SK-N-SH treated with all-trans-retinoic acid at 6 μM for 48 hours (cell line): ENCODE measurements around the gene SSTR5.

Experiments used
- ATAC-seq: fragments of 200-7000 bp; cut with Tn5 transposase; 3 replicates; pipeline ENCODE4 v1.9.1; 2020; ENCODE audit warnings: mild to moderate bottlenecking, moderate library complexity
- CSDC2 ChIP-seq: fragments of 250-450 bp; sonication (Bioruptor Pico); IDR thresholded peaks from 2 replicates; pipeline ENCODE4 v1.5.0; 2020; ENCODE audit warnings: mild to moderate bottlenecking, moderate library complexity
- CSRNP3 ChIP-seq: fragments of 250-450 bp; sonication (Bioruptor Pico); IDR thresholded peaks from 2 replicates; pipeline ENCODE4 v1.5.1; 2021; ENCODE audit warnings: mild to moderate bottlenecking, moderate library complexity
- ESRRG ChIP-seq: fragments of 250-450 bp; sonication (Bioruptor Pico); IDR thresholded peaks from 2 replicates; pipeline ENCODE4 v1.6.1; 2021; ENCODE audit warnings: mild to moderate bottlenecking
- OSR1 ChIP-seq: fragments of 250-450 bp; sonication (Bioruptor Pico); IDR thresholded peaks from 2 replicates; pipeline ENCODE4 v1.8.0; 2022; ENCODE audit warnings: moderate library complexity, mild to moderate bottlenecking, inconsistent platforms
- POU6F1 ChIP-seq: fragments of 250-450 bp; sonication (Bioruptor Pico); IDR thresholded peaks from 2 replicates; pipeline ENCODE4 v1.8.0; 2021; ENCODE audit warnings: low read depth, mild to moderate bottlenecking, moderate library complexity, borderline replicate concordance
- PPARA ChIP-seq: fragments of 250-450 bp; sonication (Bioruptor Pico); IDR thresholded peaks from 2 replicates; pipeline ENCODE4 v1.5.0; 2020; ENCODE audit warnings: mild to moderate bottlenecking, borderline replicate concordance
- RARB ChIP-seq: fragments of 250-450 bp; sonication (Bioruptor Pico); IDR thresholded peaks from 2 replicates; pipeline ENCODE4 v1.8.0; 2021; ENCODE audit warnings: mild to moderate bottlenecking, moderate library complexity
- SNAI2 ChIP-seq: fragments of 250-450 bp; sonication (Bioruptor Pico); IDR thresholded peaks from 2 replicates; pipeline ENCODE4 v1.5.0; 2020; ENCODE audit warnings: mild to moderate bottlenecking, moderate library complexity
- TCF4 ChIP-seq: fragments of 250-450 bp; sonication (Bioruptor Pico); IDR thresholded peaks from 2 replicates; pipeline ENCODE4 v1.8.0; 2021; ENCODE audit warnings: mild to moderate bottlenecking, moderate library complexity, borderline replicate concordance
- ZC3H10 ChIP-seq: fragments of 250-450 bp; sonication (Bioruptor Pico); IDR thresholded peaks from 2 replicates; pipeline ENCODE4 v1.5.1; 2021; ENCODE audit warnings: mild to moderate bottlenecking, moderate library complexity
- ZFP3 ChIP-seq: fragments of 250-450 bp; sonication (Bioruptor Pico); IDR thresholded peaks from 2 replicates; pipeline ENCODE4 v1.5.0; 2020; ENCODE audit warnings: mild to moderate bottlenecking, moderate library complexity
- ZFP30 ChIP-seq: fragments of 450-650 bp; formaldehyde crosslinking; IDR thresholded peaks from 2 replicates; pipeline ENCODE4 v1.5.0; 2022; ENCODE audit warnings: mild to moderate bottlenecking, moderate library complexity
- ZNF565 ChIP-seq: fragments of 450-650 bp; formaldehyde crosslinking; conservative IDR thresholded peaks from 2 replicates; pipeline ENCODE4 v1.5.0; 2020; ENCODE audit warnings: low read depth, mild to moderate bottlenecking, moderate library complexity
- ZNF8 ChIP-seq: fragments of 450-650 bp; formaldehyde crosslinking; IDR thresholded peaks from 2 replicates; pipeline ENCODE4 v1.5.0; 2020; ENCODE audit warnings: mild to moderate bottlenecking, moderate library complexity

Gene SSTR5

DNA sequence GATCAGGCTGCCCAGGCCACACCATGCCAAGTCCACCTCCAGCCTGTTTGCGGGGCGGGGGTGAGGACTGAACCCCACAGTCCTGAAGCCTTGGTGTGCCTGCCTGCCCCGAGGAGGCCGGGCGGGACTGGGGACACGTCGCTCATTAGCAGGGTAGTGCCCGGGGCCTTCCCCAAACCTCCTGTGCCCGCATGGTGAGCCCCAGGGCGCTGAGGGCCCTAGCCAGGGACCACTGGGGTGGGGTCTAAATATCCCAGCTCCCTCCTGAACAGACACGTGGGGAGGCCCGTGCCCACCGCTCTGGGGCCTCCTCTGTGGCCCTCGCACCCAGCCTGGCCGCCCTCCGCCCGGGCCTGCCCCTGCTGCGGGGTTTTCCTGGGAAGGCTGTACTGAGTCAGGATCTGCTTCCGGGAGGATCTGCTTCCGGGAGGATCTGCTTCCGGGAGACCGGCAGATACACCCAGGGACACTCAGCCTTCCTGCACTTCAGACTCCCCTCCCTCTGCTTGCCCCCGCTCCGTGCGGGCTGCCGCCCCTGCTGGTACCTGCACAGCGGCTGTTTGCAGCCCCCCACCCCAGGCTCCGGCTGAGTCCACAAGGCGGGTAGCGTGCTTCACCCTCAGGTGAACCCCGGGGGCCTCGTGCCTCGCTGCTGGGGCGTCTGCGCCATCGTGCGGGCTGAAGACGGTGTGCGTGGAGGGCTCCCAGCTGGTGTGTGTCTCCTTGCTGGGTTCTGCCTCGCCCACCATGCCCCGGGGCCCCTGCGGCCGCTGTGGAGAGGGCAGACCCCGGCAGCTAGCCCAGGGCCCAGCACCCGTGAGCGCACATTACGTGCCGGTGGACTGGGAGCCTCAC, 56.8 kb downstream of the SSTR5 start (continued):
- TF ChIP-seq CSRNP3 (CRISPR knock-in tag) (no peak), POU6F1 (CRISPR knock-in tag) (no peak)

DNA sequence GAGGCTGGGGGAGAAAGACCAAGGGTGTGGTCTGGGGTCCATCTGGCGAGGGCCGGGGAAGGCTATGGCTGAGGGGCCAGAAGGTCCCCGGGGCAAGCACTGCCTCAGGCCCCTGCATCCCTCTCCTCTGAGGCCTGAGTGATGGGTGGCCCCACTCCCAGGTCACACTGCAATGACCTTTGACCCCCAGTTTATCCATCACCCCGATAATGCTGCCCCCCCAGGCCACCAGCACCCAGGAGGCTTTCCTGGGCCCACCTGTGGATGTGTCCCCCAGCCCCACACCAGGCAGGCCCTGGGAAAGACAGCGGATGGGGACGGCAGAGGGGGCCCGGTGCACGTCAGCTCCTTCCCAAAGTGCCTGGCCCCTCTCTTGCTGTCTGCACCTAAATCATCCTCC, 57.8 kb downstream of the SSTR5 start:
- no peak for TF ChIP-seq ZNF8
- TF ChIP-seq ZFP3 (CRISPR knock-in tag): no peak
- TF ChIP-seq PPARA (CRISPR knock-in tag): no peak
- no peak for TF ChIP-seq SNAI2 (CRISPR knock-in tag)
- no peak for TF ChIP-seq TCF4 (CRISPR knock-in tag)
- TF ChIP-seq ZC3H10 (CRISPR knock-in tag): no peak
- no peak for TF ChIP-seq ESRRG
- TF ChIP-seq ZNF565 (CRISPR knock-in tag): no peak
- TF ChIP-seq CSDC2 (CRISPR knock-in tag): no peak
- no peak for TF ChIP-seq ZFP30 (CRISPR knock-in tag)
- TF ChIP-seq RARB: no peak
- no peak for TF ChIP-seq OSR1 (CRISPR knock-in tag)

More for the DNA sequence above, 57.8 kb downstream of the SSTR5 start:
- no peak for ATAC-seq
